WTC11 (cell line): ENCODE results near the gene WARS2. TPM values are rescaled to one million over a fixed set of nuclear protein-coding genes. Genes with fewer than 3 reads are reported as not detected.

Experiments used
- ATAC-seq: fragments of 200-7000 bp; cut with Tn5 transposase; 2 replicates; pipeline ENCODE4 v1.10.0; 2021; ENCODE audit warnings: mild to moderate bottlenecking, moderate library complexity
- CTCF ChIA-PET: fragments of 300-600 bp; sonication (Branson Sonifier 250); formaldehyde crosslinking; loops from one replicate; lab custom pipeline; 2021; ENCODE audit warnings: antibody characterized with exemption; lab: Charles Lee
- POLR2A ChIA-PET: fragments of 350-600 bp; sonication (Branson Sonifier 250); formaldehyde crosslinking; loops from one replicate; lab custom pipeline; 2021; ENCODE audit warnings: antibody characterized with exemption; lab: Charles Lee
- DNase-seq: peaks from one replicate; pipeline ENCODE4 v3.0.0; 2021; ENCODE audit warnings: low spot score
- H3K27ac Mint-ChIP-seq: 2 replicates; pipeline ENCODE4 v1.8.0; 2021; ENCODE audit warnings: mixed read lengths
- H3K27me3 Mint-ChIP-seq: 2 replicates; pipeline ENCODE4 v1.8.0; 2021; ENCODE audit warnings: low read depth, mild to moderate bottlenecking, moderate library complexity, mixed read lengths
- H3K36me3 Mint-ChIP-seq: 2 replicates; pipeline ENCODE4 v1.8.0; 2021; ENCODE audit warnings: mixed read lengths
- H3K4me1 Mint-ChIP-seq: 2 replicates; pipeline ENCODE4 v1.8.0; 2022; ENCODE audit warnings: mixed read lengths
- H3K4me3 Mint-ChIP-seq: 2 replicates; pipeline ENCODE4 v1.8.0; 2021; ENCODE audit warnings: mild to moderate bottlenecking, moderate library complexity, mixed read lengths
- H3K9me3 Mint-ChIP-seq: 2 replicates; pipeline ENCODE4 v1.8.0; 2021; ENCODE audit warnings: mixed read lengths
- AFF4 ChIP-seq: sonication (generic); formaldehyde crosslinking; IDR thresholded peaks from 2 replicates; pipeline ENCODE4 v1.8.1; 2023; ENCODE audit warnings: mild to moderate bottlenecking, missing genetic modification reagents, borderline replicate concordance
- E2F4 ChIP-seq: sonication (generic); formaldehyde crosslinking; IDR thresholded peaks from 2 replicates; pipeline ENCODE4 v1.8.1; 2022; ENCODE audit warnings: low read depth, mild to moderate bottlenecking, moderate library complexity, missing genetic modification reagents, borderline replicate concordance
- FOXK1 ChIP-seq: sonication (generic); formaldehyde crosslinking; IDR thresholded peaks from 2 replicates; pipeline ENCODE4 v1.8.0; 2022; ENCODE audit warnings: mild to moderate bottlenecking, moderate library complexity, missing genetic modification reagents
- HMGXB4 ChIP-seq: sonication (generic); formaldehyde crosslinking; IDR thresholded peaks from 2 replicates; pipeline ENCODE4 v1.8.1; 2023; ENCODE audit warnings: mild to moderate bottlenecking, moderate library complexity, missing genetic modification reagents
- MXD4 ChIP-seq: fragments of 250-450 bp; sonication (Bioruptor Pico); IDR thresholded peaks from 2 replicates; pipeline ENCODE4 v1.8.0; 2021; ENCODE audit warnings: mild to moderate bottlenecking, moderate library complexity, borderline replicate concordance
- NFE2L1 ChIP-seq: sonication (generic); formaldehyde crosslinking; IDR thresholded peaks from 2 replicates; pipeline ENCODE4 v1.8.1; 2023; ENCODE audit warnings: missing genetic modification reagents
- NR1H2 ChIP-seq: sonication (generic); formaldehyde crosslinking; IDR thresholded peaks from 2 replicates; pipeline ENCODE4 v1.9.0; 2021; ENCODE audit warnings: mild to moderate bottlenecking, moderate library complexity, missing genetic modification reagents
- PREB ChIP-seq: sonication (generic); formaldehyde crosslinking; IDR thresholded peaks from 2 replicates; pipeline ENCODE4 v1.8.1; 2022; ENCODE audit warnings: mild to moderate bottlenecking, missing genetic modification reagents, moderate library complexity, borderline replicate concordance
- PRRX2 ChIP-seq: fragments of 250-450 bp; sonication (Bioruptor Pico); IDR thresholded peaks from 2 replicates; pipeline ENCODE4 v1.8.0; 2021; ENCODE audit warnings: mild to moderate bottlenecking
- RELA ChIP-seq: sonication (generic); formaldehyde crosslinking; IDR thresholded peaks from 2 replicates; pipeline ENCODE4 v1.8.1; 2022; ENCODE audit warnings: missing genetic modification reagents, mild to moderate bottlenecking, borderline replicate concordance
- SMAD3 ChIP-seq: sonication (generic); formaldehyde crosslinking; IDR thresholded peaks from 2 replicates; pipeline ENCODE4 v1.8.0; 2022; ENCODE audit warnings: missing genetic modification reagents, mild to moderate bottlenecking, borderline replicate concordance
- TEAD1 ChIP-seq: sonication (generic); formaldehyde crosslinking; IDR thresholded peaks from 2 replicates; pipeline ENCODE4 v1.8.0; 2022; ENCODE audit warnings: mild to moderate bottlenecking, missing genetic modification reagents
- ZNF121 ChIP-seq: sonication (generic); formaldehyde crosslinking; IDR thresholded peaks from 2 replicates; pipeline ENCODE4 v1.8.0; 2023; ENCODE audit warnings: missing genetic modification reagents
- ZNF138 ChIP-seq: sonication (generic); formaldehyde crosslinking; conservative IDR thresholded peaks from 2 replicates; pipeline ENCODE4 v1.8.1; 2022; ENCODE audit warnings: mild to moderate bottlenecking, moderate library complexity, missing genetic modification reagents
- ZNF281 ChIP-seq: sonication (generic); formaldehyde crosslinking; IDR thresholded peaks from 2 replicates; pipeline ENCODE4 v1.8.0; 2023; ENCODE audit warnings: mild to moderate bottlenecking, missing genetic modification reagents
- ZNF317 ChIP-seq: sonication (generic); formaldehyde crosslinking; IDR thresholded peaks from 2 replicates; pipeline ENCODE4 v1.8.1; 2023; ENCODE audit warnings: low read depth, mild to moderate bottlenecking, moderate library complexity, missing genetic modification reagents, borderline replicate concordance
- ZNF425 ChIP-seq: fragments of 250-450 bp; sonication (Bioruptor Pico); conservative IDR thresholded peaks from 2 replicates; pipeline ENCODE4 v1.9.0; 2021; ENCODE audit warnings: mild to moderate bottlenecking
- ZNF512 ChIP-seq: sonication (generic); formaldehyde crosslinking; IDR thresholded peaks from 2 replicates; pipeline ENCODE4 v1.8.1; 2022; ENCODE audit warnings: missing genetic modification reagents, borderline replicate concordance
- total RNA-seq: library from RNA; stranded (reverse); gene quantifications from 3 replicates; pipeline ENCODE4 v1.2.3, GENCODE V29; 2021

The WARS2 gene
- total RNA-seq, 1 experiment from 2014 or later: 9.3 TPM

- POLR2A ChIA-PET: no interaction called here
- no peak overlapping the region for H3K4me3 Mint-ChIP-seq
- peaks cover 23% of the 10 kb centered on the region for H3K9me3 Mint-ChIP-seq
- no peaks in the 10 kb centered on the region for H3K4me1 Mint-ChIP-seq
- H3K27me3 Mint-ChIP-seq: no peaks in the 10 kb centered on the region
- no peak for TF ChIP-seq PRRX2 (CRISPR knock-in tag)
- no peak for TF ChIP-seq E2F4
- H3K36me3 Mint-ChIP-seq: peaks cover 42% of the 10 kb centered on the region
- ATAC-seq (no peak), DNase-seq (no peak)
- H3K27ac Mint-ChIP-seq: no peak overlapping the region
- CTCF ChIA-PET: no interaction called here
These were observed 20.0 kb upstream of the WARS2 start for GRCh38 chr1:119160409-119160808.

- Mint-ChIP-seq H3K9me3 (peaks cover 27% of the 10 kb centered on the region), H3K27ac (no peak overlapping the region), H3K36me3 (peaks cover 46% of the 10 kb centered on the region), H3K4me3 (no peak overlapping the region), H3K27me3 (no peaks in the 10 kb centered on the region), H3K4me1 (no peaks in the 10 kb centered on the region)
- POLR2A ChIA-PET: no interaction called here
- DNase-seq: no peak
- no peak for TF ChIP-seq MXD4 (CRISPR knock-in tag)
- no peak for TF ChIP-seq NFE2L1 (CRISPR knock-in tag)
- no peak for TF ChIP-seq TEAD1 (CRISPR knock-in tag)
- TF ChIP-seq ZNF317: no peak
- no peak for TF ChIP-seq ZNF281 (CRISPR knock-in tag)
- CTCF ChIA-PET: no interaction called here
- no peak for ATAC-seq
These were observed 19.5 kb upstream of the WARS2 start for GRCh38 chr1:119159966-119160365.

GRCh38 chr1:119159111-119159510, 18.7 kb upstream of the WARS2 start:
- H3K9me3 Mint-ChIP-seq: peaks cover 28% of the 10 kb centered on the region
- H3K27ac Mint-ChIP-seq: no peak overlapping the region
- H3K27me3 Mint-ChIP-seq: no peaks in the 10 kb centered on the region
- ATAC-seq (no peak), DNase-seq (no peak)
- peaks cover 51% of the 10 kb centered on the region for H3K36me3 Mint-ChIP-seq
- no peaks in the 10 kb centered on the region for H3K4me1 Mint-ChIP-seq
- H3K4me3 Mint-ChIP-seq: no peak overlapping the region
- ChIA-PET POLR2A (no interaction called here), CTCF (interaction anchor here (2.0 kb wide), 1 partner anchor 18 kb away, joined by 5 read pairs; the partner anchor contains the start of gene WARS2)
- TF ChIP-seq ZNF512 (CRISPR knock-in tag) (no peak), SMAD3 (CRISPR knock-in tag) (no peak), NR1H2 (CRISPR knock-in tag) (no peak), RELA (CRISPR knock-in tag) (no peak), PREB (no peak), HMGXB4 (CRISPR knock-in tag) (no peak), AFF4 (CRISPR knock-in tag) (no peak), ZNF138 (CRISPR knock-in tag) (no peak), FOXK1 (CRISPR knock-in tag) (no peak), ZNF121 (CRISPR knock-in tag) (no peak), ZNF425 (CRISPR knock-in tag) (no peak)
